Choroid plexus epithelial cell (primary cell): ENCODE data around the gene SOX14.

Experiments
- DNase-seq: peaks from one replicate; pipeline ENCODE4 v3.0.0-alpha.2; 2010; ENCODE audit warnings: low read depth
- H3K4me3 ChIP-seq: 2 replicates; pipeline ENCODE4 v1.5.1; 2011; ENCODE audit warnings: low read depth, mild to moderate bottlenecking, control low read depth, low read length, moderate library complexity
- CTCF ChIP-seq: conservative IDR thresholded peaks from 2 replicates; pipeline ENCODE4 v1.5.1; 2011; ENCODE audit warnings: low read depth, mild to moderate bottlenecking, control low read depth, inconsistent platforms, low read length, moderate library complexity

Gene SOX14

GRCh38 chr3:137764001-137764433 is at the start of gene SOX14:
Gene SOX14, plus strand, starts transcription at chr3:137764315. Its CDS starts 470 bp downstream, at chr3:137764785.
- no peak for TF ChIP-seq CTCF
- no peak for DNase-seq
- no peak within 1 kb of the TSS for H3K4me3 ChIP-seq

- DNase-seq: no peak
- no peak overlapping the region for H3K4me3 ChIP-seq
- no peak for TF ChIP-seq CTCF
Observed at GRCh38 chr3:137714551-137714950, 49.6 kb upstream of the SOX14 start.

- TF ChIP-seq CTCF: no peak
- H3K4me3 ChIP-seq: no peak overlapping the region
- DNase-seq: no peak
Observed at GRCh38 chr3:137724240-137724639, 39.9 kb upstream of the SOX14 start.

DNA sequence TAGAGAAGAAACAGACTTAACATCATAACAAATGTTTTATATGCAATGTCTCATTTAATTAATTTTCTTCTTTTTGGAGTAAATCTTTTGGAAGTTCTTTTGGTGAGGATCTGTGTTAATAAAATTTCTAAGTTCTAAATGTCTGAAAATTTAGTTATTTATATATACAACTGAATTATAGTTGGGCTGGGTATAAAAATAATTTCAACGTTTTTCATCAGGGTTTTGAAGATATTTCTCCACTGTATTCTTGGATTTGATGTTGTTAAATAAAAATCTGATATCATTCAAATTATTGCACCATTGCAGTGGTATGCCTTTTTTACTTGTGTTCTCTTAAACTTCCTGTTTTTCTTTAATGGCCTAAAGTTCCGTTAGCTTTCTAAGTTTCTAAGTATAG is 26.9 kb upstream of the SOX14 start:
- TF ChIP-seq CTCF: no peak
- DNase-seq: no peak
- H3K4me3 ChIP-seq: no peak overlapping the region

DNA sequence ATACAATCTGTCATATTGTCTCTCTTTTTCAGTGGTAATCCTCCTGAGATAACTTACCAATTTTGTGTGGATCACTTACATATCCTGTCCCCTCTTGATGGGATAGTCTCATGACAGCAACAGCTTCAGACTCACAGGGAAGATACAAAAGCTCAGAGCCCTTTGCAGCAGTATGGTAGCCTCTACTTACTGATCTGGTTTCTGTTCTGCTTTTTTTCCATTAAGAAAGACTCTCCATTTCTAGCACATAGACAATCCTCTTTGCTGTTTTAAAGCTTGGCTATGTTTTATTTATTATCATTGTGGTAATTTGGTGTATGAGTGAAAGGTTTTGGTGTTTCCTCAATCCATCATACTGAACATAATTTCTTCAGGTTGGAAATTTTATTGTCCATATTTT is 25.4 kb upstream of the SOX14 start:
- no peak for DNase-seq
- TF ChIP-seq CTCF: no peak
- no peak overlapping the region for H3K4me3 ChIP-seq

- H3K4me3 ChIP-seq: no peak overlapping the region
- TF ChIP-seq CTCF: no peak
- DNase-seq: no peak
Observed at GRCh38 chr3:137743608-137744007, 20.5 kb upstream of the SOX14 start.

DNA sequence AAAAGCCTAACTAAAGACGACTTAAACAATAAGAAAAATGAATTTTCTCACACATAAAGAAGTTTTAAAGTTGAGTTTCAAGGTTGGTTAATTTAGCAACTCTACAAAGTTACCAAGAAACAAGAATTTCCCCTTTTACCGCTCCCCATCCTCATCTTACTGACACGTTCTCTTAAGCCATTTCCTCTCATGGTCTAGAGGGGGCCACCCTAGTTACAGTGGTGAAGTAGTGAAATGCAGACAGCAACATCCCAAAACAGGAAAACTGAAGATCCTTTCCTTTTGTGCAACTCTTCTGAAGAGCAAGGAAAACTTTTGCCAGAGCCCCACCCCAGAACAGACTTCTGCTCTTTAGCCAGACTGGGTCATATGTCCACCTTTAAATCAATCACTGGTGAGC is 17.3 kb upstream of the SOX14 start:
- TF ChIP-seq CTCF: no peak
- no peak overlapping the region for H3K4me3 ChIP-seq
- DNase-seq: no peak
